ENCODE measurements around the gene PCK2.

DNA sequence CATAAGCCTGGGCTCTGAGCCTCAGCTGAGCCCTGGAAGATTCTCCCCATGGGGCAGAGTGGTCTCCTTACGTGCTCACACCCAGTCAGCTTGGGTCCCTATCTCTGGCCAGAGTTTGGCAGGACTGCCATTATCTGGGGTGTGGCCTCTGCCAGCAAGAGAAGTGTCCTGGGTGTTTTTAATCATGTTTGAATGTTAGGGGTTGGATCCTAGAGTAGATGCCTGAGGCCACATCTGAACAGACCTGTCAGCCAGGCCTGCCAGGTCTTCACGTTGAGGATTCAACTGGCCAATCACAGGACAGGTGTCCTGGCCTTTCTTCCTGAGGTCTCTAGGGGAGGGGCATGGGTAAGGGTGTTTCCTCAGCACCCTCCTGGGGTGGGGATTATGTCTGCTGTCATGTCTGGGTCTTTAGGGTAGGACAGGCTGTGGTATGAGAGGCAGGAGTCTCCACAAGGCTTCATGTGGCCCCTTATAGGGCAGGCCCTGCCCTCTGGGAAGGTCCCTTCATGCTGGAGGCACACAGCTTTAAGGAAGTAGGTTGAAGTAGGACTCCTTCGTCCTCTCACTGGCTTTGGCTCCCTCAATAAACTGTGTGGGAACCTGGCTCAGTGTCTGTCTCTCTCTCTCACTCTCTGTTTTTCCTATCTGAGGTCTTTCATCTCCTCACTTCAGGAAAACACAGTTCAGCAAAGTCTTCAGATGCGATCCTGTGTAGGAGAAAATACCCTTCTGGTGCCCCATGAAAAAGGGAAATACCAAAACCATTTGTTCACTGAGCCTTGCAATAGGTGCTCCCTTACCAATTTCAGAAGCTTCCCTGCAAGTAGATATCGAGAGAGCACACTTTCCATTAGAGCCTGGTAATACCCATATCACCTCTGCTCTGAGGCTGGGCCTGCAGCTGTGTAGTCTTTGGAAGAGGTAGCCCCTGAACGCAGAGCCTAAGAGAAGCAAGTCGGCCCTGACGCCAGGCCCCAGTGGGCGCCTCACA lies 29.6 kb downstream of the PCK2 start:
- TF ChIP-seq SUZ12 (IDR thresholded peaks at IDR 0.05; ENCODE audit: extremely low read depth, insufficient read depth, insufficient read length) (no peak), YY1 (IDR thresholded peaks at IDR 0.05; ENCODE audit: insufficient read depth, insufficient read length) (no peak), ZNF274 (IDR thresholded peaks at IDR 0.05; ENCODE audit: low read depth, low read length) (no peak)

Data from NT2/D1 (cell line).